NCI-H2227 (cell line): Measurements from ENCODE around the gene PIM1.

ENCODE experiments used
- DNase-seq: peaks from one replicate; lab custom pipeline; 2025; ENCODE audit not compliant: unreplicated experiment; lab: John Stamatoyannopoulos, UW

The PIM1 gene

DNA sequence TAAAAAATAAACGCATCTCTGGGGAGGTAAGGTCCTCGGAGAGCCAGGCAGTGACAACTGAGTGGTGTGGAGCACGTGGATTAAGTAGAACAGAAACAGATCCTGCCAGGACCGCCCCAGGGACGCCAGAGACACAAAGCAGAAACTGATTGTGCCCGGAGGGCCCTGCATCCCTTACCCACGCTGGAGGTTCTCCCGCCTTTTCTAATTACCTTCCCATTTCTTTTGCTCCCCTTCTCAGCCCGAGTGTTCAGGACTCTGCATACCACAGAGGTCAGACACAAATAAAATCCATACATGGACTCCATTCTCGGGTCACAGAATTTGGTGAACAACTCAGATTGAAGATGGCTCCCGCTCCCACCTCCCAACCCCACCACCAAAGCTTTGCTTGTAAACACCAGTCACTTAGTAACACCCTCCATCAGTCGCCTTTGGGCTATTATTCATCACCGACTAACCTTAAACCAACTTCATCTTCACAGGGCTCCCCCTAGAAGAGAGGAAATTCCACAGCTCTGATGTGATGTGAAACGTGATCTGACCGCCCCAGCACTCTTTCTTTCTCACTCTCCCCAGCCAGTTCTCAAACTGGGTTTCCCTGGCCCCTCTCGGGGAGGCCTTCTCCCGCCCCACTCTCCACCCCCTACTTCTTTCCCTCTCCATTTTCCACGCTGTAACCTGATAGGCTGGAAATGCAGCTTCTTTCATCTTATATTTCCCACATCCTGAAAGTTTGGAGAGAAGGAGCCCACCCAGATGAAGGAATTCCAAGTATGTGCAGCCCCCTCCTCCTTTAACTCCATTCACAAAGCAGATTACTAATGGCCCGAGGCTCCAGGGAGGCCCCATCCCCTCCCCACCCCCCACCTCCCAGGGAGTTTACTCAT is 32.5 kb upstream of the PIM1 start:
- DNase-seq = no peak

DNA sequence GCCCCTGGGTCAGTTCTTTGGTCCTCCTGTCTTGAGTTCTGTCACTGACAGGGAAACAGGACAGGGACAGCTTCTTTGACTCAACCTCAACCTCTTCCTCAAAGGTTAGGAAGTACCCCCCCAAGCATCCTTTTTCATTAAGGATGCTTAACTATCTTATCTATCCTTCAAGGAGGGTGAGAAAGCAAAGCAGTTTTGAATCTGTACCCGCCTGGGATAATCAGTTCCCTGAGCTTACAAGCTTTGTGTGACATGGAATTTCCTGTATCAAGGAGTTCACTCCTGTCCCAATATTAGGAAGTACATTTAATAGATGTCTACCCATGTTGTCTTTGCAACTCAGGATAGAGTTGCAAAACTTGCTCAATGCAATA is 31.1 kb upstream of the PIM1 start:
- DNase-seq = no peak

DNA sequence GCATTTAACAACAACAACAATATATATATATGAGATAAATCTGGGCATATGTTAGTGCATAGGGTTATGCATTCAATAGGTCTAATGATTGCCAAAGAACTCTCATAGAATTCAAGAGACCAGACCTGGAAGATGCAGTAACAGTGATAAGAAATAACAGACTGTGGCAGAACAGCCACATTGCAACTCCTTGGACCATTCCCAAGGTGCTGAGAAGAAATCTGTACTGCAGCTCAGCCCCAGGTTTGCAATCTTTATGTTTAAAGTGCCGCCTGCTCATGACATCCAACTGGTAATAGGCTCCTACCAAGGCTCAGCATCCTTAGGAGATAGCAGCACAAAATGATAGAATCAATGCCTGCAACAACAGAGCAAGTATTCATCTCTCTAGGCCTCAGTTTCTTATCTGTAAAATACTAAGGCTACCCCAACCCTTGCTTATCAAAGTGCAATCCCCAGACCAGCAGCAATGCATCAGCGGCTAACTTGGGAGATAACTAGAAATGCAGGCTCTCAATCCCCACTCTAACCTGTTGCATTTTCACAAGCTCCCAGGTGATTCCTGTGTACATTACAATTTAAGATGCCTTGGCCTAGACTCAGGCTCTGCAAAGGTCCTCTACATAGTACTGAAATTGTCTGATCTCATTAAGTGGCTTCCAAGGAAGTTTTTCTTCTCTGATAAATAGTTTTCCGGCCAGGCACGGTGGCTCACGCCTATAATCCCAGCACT is 30.6 kb upstream of the PIM1 start:
- DNase-seq = no peak

DNA sequence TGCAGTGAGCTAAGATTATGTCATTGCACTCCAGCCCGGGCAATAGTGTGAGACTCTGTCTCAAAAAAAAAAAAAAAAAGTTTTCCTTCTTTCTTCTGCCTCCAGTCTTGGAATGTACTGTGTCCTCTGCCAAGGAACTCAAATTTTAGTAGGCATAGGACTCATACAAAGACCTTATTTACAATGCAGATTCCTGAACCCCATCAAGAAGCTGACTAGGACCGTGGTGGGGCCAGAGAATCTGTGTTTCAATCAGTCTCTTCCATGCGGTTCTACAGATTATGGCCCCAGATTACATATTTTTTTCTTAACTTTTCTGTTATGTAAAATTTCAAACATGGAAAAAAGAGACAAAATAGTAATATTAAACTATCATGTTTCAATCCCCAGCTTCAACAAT is 29.8 kb upstream of the PIM1 start:
- no peak for DNase-seq

DNA sequence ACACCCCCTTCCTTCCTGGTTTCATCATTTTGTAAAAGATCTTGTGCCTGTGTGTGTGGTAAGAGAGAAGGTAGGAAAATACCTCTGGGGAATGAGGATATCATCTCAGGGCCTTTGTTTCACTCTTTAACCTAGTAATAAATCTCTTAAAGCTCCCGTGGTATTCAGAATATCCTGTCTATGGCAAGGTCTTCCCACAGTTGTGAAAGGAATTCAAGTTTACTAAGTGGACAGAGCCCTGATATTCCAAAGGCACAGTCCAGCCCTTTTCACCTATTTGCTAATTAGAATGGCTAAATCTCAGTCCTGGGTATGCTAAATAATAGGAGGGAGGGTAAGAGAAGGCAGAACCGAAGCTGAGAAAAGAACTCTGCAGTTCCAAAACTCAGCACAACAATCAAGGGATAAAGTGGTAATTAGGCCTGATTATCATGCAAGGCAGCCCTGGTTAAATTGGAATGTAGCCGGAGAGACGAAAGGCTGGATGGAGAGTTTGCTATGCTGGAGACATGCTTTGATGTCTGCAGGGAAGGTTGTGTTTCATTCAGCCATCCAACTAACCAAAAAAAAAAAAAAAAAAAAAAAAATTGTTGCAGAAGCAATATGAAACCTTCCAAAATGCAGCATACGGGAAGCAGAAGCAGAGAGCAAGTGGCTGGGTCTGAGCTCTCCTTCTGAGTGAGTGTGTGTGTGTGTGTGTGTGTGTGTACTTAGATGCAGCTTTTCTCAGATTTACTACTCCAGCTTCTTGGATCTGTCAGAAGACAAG is 28.5 kb upstream of the PIM1 start:
- DNase-seq = peak; percentile 47

DNA sequence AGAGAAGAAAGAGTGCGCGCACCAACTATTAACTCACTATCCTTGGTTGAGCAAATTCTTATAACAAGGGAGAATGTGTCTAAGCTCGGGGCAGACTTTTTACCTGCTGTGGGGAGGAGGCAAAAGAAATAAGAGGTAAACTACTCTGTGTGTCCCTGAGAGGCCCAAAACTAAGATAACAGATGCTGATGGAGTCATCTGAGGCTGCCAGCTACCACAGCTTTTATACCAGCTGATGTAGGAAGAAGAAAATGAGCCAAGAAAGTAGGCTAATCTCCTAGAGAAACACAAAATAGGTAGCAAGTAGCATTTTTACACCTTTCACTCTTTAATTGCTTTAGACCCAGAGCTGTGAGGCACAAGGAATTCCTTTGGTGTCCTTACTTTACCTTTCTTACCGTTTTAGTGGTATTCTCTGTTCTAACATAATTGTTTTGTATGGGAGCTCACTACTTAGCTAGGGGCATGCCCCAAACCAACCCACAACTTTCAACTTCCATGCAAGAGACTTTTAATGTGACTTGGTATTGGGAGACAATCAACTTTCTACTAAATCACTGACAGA is 27.8 kb upstream of the PIM1 start:
- no peak for DNase-seq

DNA sequence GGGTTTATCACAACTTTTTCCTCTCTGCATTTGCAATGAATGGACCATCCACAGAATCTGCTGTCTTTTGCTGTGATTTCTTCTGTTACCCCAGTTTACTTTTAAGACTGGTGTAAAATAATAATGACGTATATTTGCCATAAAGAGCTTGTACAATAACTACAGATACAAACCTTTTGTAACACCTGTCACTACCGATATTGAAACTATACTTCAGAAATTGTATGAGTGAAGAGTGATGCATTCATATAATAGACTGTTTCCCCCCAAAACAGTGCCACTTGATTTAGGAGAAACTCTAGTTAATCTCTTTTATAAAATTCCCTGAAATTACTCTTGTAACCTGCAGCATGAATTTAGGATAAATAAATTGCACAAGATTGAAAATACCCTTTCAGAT is 26.4 kb upstream of the PIM1 start:
- no peak for DNase-seq

DNA sequence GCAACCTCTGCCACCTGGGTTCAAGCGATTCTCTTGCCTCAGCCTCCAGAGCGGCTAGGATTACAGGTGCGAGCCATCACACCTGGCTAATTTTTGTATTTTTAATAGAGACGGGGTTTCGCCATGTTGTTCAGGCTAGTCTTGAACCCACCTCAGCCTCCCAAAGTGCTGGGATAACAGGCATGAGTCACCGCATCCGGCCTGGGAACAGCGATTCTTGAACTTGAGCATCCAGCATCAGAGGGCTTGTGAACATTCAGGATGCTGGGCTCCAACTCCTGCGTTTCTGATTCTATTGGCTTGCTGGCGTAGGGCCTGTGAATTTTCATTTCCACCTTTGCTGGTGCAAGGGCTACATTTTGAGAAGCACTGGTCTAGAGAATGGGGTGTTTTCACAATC is 24.5 kb upstream of the PIM1 start:
- DNase-seq = no peak

DNA sequence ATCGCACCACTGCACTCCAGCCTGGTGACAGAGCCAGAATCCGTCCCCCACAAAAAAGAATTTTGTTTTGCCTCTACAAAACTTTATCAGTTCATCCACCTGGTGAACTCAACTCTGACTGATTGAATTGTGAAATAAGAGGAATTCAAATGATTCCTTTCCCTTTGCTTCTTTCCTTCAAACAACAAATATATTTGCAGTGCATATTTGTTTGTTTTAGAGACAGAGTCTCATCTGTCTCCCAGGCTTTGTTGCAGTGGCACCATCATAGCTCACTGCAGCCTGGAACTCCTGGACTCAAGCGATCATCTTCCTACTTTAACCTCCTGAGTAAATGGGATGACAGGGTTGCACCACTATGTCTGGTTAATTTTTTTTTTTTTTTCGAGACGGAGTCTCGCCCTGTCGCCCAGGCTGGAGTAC is 23.2 kb upstream of the PIM1 start:
- no peak for DNase-seq

DNA sequence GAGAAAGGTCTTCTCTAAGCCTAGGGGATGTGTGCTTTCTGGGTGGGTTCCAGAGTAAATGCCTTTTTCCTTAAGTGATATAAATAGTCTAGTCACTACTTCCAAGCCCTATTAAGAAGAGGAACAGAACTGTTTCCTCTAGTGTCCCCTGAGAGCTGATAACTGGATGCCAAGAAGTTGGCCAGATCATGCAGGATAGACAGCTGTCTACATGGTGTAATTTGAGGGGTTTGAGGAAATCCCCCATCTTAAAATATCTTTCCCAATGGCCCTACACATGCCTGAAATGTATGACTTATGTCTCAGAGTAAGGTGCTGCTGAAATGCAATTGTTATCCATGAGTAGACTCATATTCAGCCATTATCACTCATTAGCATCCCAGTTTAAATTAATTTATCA is 20.2 kb upstream of the PIM1 start:
- no peak for DNase-seq

DNA sequence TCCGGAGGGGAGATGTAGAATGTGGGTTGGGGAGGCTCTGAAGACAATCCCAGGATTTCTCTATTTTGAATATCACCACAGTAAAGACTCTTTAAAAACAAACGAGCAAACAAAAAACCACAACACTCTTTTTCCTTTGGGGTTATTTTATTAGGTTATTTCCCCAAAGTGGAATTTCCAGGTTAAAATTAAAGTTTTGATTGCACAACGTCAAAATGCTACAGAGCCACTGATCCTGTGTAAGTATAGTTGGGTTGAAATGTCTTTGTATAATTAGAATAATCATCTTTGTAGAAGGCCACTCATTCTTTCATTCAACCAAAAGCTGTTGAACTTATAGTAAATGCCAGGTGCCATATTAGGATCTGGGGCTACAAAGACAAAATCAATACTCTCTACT is 19.6 kb upstream of the PIM1 start:
- DNase-seq = no peak

DNA sequence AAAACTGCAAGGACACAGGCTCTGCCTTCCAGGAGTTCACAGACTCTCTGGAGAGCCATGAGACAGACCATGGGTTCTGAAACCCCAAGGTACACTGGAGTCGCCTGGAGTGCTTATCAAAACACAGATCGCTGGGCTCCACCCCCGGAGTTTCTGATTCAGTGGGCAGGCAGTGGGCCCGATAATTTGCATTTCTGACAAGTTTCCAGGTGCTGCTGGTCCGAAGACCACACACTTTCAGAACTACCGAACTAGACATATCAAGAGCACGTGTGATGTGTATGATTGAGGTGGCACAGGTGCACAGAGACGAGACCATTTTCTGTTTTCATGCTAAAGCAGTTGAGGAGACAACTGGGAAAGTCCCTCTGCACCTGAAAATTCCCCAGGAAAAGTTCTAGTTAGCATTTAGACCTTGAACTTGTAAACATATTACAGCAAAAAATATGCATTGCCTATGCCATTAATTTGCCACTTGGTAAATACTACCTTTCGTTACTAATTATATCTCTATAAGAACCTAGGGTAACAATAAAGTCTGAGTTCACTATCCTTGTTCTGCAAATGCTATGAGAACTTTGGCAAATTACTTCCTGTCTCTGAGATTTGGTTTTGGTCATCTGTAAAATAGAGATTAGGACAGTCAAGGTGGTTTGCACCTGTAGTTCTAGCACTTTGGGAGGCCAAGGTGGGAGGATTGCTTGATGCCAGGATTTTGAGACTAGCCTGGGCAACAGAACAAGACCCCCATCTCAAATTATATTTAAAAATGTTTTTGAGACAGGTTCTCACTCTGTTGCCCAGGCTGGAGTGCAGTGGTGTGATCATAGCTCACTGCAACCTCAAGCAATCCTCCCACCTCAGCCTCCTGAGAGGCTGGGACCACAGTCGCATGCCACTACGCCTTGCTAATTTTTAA is 14.3 kb upstream of the PIM1 start:
- DNase-seq = no peak

DNA sequence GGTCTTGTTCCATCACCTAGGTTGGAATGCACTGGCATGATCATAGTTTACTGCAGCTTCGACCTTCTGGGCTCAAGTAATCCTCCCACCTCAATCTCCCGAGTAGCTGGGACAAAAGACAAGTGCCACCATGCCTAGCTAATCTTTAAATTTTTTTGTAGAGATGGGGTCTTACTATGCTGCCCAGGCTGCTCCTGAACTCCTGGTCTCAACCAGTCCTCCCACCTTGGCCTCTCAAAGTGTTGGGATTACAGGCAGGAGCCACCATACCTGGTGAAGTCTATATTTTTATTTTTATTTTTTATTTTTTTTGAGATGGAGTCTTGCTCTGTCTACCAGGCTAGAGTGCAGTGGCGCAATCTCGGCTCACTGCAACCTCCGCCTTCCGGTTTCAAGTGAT is 11.4 kb upstream of the PIM1 start:
- DNase-seq = no peak

DNA sequence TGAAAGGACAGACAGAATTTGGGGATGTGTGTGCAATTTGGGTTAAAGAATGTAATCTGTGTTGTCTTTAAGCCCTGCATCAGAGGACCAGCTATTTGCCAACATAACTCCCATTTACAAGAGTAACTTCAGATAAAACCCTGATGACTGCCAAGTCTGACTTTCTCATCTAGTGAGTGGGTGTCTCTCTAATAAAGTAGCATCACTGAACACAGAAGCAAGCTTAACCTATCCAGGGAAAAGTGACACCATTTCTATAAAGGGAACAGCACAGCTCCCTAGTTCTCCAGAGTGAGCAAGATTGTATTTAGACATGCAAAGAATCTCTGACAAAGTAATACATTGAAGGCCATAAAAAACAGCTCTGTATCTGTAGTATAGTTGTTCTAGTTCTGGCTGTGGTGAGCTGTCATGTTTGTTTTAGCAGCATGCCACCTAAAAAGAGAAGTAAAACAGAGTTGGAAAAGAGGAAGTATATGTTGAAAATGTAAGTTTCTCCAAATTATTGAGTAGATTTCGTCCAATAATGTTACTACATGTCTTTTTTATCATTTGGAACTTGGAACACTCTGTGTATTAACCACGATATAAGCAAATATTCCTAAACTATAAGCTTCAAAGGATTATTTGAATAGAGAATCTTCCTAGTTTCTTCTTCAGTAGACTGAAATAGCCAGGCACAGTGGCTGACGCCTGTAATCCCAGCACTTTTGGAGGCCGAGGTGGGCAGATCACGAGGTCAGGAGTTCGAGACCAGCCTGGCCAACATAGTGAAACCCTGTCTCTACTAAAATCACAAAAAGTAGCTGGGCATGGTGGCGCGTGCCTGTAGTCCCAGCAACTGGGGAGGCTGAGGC is 8.8 kb upstream of the PIM1 start:
- DNase-seq = no peak

DNA sequence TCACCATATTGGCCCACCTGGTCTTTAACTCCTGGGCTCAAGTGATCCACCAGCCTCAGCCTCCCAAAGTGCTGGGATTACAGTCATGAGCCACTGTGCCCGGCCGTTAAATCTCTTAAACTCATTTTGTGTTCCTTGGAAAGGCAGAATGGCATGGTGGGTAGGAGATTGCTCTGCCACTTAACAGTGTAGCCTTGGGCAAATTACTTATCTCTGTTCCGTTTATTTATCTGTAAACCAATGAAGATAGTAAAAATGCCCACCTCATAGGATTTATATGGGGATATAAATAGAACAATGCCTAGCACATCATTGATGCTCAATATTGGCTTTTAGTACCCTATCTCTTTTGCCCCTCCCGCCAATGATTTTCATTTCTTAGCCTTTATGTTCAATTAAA is 7.2 kb upstream of the PIM1 start:
- no peak for DNase-seq

DNA sequence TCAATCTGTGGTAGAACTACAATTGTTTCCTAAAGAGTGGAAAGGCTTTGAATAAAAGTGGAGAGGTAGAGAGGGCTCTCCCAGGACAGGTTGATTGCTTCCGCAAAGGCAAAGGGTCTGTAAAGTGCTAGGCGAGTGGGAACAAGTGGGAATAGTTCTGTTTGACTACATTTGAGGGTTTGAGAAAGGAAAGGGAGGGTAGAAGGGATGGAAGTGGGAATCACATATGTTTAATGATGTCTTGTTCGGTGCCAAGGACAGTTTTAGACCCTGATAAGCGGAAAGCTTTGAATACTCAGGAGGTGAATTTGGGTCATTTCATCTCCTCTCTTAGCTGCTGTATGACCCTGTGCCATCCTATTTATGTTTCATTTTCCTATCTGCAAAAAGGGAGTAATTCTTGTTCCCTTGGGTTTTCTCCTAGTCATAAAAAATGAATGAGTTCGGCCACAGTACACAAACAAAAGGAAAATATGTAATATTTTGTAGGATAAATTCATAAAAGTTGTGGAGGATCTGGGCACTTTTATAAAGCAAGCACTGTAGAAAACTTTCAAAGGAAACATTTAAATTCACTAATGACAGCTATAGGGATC is 1.7 kb upstream of the PIM1 start:
- no peak for DNase-seq

DNA sequence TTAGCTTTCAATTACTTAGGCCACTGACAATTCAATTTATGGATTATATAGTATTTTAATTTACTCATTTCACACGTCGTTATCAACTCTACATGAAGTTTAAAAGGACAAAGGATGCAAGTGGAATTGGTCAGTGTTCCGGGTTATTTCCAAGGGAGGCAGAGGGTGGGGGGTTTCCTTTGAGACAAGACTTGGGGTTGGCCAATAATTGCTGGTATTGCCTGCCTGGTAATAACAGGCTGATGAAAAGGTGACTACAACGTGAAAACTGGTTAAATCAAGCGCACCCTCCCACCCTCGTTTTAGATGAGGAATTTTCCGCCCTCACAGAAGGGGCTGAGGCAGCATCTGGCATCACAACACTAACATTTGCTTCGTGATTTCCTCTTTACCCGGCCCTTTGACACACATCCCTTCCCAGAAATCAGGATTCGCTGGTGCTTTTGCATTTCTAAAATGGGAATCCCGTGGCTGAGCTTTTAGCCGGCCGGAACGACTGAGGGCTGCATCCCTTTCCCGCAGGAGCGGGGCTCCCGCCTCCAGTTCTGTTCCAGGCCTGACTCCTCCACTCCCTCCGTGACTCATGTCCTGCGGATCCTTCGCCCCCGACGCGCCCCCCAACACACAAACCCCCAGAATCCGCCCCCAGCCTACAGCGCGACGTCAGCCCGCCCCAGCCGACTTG is 999 bp upstream of the PIM1 start:
- peak; percentile 79 for DNase-seq
